Measurements from ENCODE around the gene TXK. TPM values are rescaled to one million over a fixed set of nuclear protein-coding genes. Genes with fewer than 3 reads are reported as not detected.

Gene TXK
- total RNA-seq, 1 experiment from 2014 or later = 1.7 TPM

DNA sequence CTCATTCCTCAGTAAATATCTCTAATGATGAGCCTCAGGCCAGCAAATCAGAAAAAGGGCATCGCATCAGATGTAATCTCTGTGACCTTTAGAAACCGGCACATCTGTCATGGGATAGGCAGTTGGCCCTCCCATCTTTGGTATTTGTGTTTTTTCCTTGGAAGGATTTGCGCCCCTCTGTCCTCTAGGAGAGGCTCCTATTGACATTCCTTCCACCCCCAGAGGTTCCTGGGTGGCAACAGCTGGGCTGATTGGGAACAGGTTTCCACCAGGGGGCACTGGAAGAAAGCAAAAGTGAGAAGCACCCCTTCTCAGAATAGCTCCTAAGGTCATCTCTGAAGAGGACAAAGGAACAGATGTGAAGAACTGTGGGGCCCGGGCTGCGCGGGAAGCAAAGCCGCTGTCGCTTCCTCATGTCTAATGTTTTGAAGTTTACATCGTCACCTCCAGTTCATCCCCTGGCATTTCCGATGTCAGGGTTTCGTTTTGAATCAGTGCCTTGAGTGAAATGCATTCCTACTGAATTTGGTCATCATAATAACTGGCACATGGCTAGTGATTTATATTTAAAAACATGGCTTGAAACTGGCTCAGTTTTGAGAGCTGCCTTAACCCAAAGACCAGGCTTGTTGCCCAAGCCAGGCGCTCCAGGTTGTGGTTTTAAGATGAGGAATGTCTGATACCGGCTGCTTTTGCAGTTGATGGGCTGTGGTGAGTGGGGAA lies 6.2 kb downstream of the TXK start:
- H3K4me3 ChIP-seq (replicated peaks in 1 of 2; ENCODE audit: low read depth in 1 of 2, low read length in 2 of 2) = peak overlapping the region in 1 of 2 experiments; percentile 32; a peak in 3 of 4 replicates
- peaks cover 32 to 38% of the 10 kb centered on the region in 2 experiments for H3K4me1 ChIP-seq (ENCODE audit: control insufficient read depth in 1 of 2, insufficient read depth in 2 of 2, low read length in 2 of 2)
- peak overlapping the region; percentile 19 for H3K9ac ChIP-seq (ENCODE audit: low read length)
- no peaks in the 10 kb centered on the region for H3K9me3 ChIP-seq (ENCODE audit: control insufficient read depth in 1 of 2, insufficient read depth in 1 of 2, low read depth in 1 of 2, low read length in 2 of 2)
- TF ChIP-seq EZH2 (IDR thresholded peaks at IDR 0.05) (no peak), TCF7L2 (IDR thresholded peaks at IDR 0.05; ENCODE audit: borderline replicate concordance, extremely low read depth, insufficient read depth, insufficient read length) (peak; percentile 64), POLR2AphosphoS5 (IDR thresholded peaks at IDR 0.05; ENCODE audit: low read depth, low read length) (peak; percentile 31; the same call in 1 of the 2 replicates), JUND (IDR thresholded peaks at IDR 0.05) (peak; percentile 65; the same call in 1 of the 2 replicates), FOSL1 (IDR thresholded peaks at IDR 0.05; ENCODE audit: low read depth) (peak; percentile 55; the same call in 1 of the 2 replicates), CBX3 (IDR thresholded peaks at IDR 0.05; ENCODE audit: low read depth) (0 out of 2 replicates have a peak, but pooled peaks have one; percentile 23), RAD21 (IDR thresholded peaks at IDR 0.05; ENCODE audit: low read depth) (peak; percentile 85), EGR1 (IDR thresholded peaks at IDR 0.05; ENCODE audit: low read depth) (no peak), SP1 (IDR thresholded peaks at IDR 0.05; ENCODE audit: low read depth) (peak; percentile 67), SRF (IDR thresholded peaks at IDR 0.05; ENCODE audit: low read depth) (no peak), YY1 (IDR thresholded peaks at IDR 0.05; ENCODE audit: extremely low read depth, insufficient replicate concordance, low read depth, low read length) (peak; percentile 10), SIN3A (IDR thresholded peaks at IDR 0.05; ENCODE audit: low read depth) (0 out of 2 replicates have a peak, but pooled peaks have one; percentile 81)
- TF ChIP-seq, protein P1, sequence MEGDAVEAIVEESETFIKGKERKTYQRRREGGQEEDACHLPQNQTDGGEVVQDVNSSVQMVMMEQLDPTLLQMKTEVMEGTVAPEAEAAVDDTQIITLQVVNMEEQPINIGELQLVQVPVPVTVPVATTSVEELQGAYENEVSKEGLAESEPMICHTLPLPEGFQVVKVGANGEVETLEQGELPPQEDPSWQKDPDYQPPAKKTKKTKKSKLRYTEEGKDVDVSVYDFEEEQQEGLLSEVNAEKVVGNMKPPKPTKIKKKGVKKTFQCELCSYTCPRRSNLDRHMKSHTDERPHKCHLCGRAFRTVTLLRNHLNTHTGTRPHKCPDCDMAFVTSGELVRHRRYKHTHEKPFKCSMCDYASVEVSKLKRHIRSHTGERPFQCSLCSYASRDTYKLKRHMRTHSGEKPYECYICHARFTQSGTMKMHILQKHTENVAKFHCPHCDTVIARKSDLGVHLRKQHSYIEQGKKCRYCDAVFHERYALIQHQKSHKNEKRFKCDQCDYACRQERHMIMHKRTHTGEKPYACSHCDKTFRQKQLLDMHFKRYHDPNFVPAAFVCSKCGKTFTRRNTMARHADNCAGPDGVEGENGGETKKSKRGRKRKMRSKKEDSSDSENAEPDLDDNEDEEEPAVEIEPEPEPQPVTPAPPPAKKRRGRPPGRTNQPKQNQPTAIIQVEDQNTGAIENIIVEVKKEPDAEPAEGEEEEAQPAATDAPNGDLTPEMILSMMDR (IDR thresholded peaks at IDR 0.05 in 2 of 3, conservative IDR thresholded peaks at IDR 0.05 in 1 of 3; ENCODE audit: borderline replicate concordance in 1 of 3, insufficient read depth in 1 of 3, low read depth in 2 of 3, low read length in 2 of 3) = peak; percentile 72 to 84 (median 80)
- TF ChIP-seq, protein P2, sequence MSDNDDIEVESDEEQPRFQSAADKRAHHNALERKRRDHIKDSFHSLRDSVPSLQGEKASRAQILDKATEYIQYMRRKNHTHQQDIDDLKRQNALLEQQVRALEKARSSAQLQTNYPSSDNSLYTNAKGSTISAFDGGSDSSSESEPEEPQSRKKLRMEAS (IDR thresholded peaks at IDR 0.05) = peak; percentile 87
- TF ChIP-seq, protein P3, sequence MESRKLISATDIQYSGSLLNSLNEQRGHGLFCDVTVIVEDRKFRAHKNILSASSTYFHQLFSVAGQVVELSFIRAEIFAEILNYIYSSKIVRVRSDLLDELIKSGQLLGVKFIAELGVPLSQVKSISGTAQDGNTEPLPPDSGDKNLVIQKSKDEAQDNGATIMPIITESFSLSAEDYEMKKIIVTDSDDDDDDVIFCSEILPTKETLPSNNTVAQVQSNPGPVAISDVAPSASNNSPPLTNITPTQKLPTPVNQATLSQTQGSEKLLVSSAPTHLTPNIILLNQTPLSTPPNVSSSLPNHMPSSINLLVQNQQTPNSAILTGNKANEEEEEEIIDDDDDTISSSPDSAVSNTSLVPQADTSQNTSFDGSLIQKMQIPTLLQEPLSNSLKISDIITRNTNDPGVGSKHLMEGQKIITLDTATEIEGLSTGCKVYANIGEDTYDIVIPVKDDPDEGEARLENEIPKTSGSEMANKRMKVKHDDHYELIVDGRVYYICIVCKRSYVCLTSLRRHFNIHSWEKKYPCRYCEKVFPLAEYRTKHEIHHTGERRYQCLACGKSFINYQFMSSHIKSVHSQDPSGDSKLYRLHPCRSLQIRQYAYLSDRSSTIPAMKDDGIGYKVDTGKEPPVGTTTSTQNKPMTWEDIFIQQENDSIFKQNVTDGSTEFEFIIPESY (IDR thresholded peaks at IDR 0.05; ENCODE audit: extremely low read depth, insufficient replicate concordance, low read length) = no peak
- H3K4me2 ChIP-seq (ENCODE audit: low read length) = peak overlapping the region; percentile 71
- H3K27me3 ChIP-seq (ENCODE audit: insufficient read depth, low read length) = no peaks in the 10 kb centered on the region
- ChIA-PET CTCF (interaction anchor here (1.0 to 2.6 kb wide), 11 partner anchors 11 to 833 kb away, joined by 3 to 21 read pairs (median 4); no protein-coding TSS in a partner anchor), RAD21 (ENCODE audit: low non-redundant PET in 1 of 2, low total read pairs in 2 of 2, uncharacterized antibody in 2 of 2, unreplicated experiment in 2 of 2) (interaction anchor here (1.5 kb wide), 2 partner anchors 163 to 419 kb away, joined by 4 to 6 read pairs; no protein-coding TSS in a partner anchor), POLR2A (interaction anchor here (1.3 kb wide), 1 partner anchor 147 kb away, joined by 3 read pairs; no protein-coding TSS in a partner anchor)
- ATAC-seq (peak; percentile 88), DNase-seq (ENCODE audit: low read depth, low spot score) (peak; percentile 72)
- BruUV-seq (replicated peaks) = no TSS peak
- H3K9me2 ChIP-seq (ENCODE audit: insufficient read depth) = no peaks in the 10 kb centered on the region
- peak overlapping the region; percentile 38; the same call in 1 of the 2 replicates for H3K27ac ChIP-seq (ENCODE audit: low read depth, low read length)
- intact Hi-C loops (cut with micrococcal nuclease) = loop anchor here (1.0 to 5.0 kb wide), 4 partner anchors 147 to 834 kb away; no protein-coding TSS in a partner anchor
- no peaks in the 10 kb centered on the region for H4K20me1 ChIP-seq (ENCODE audit: insufficient read depth)
- H3K36me3 ChIP-seq (ENCODE audit: control insufficient read depth in 1 of 2, insufficient read depth in 2 of 2, low read length in 2 of 2) = no peaks in the 10 kb centered on the region
- no peak overlapping the region for H2AFZ ChIP-seq (ENCODE audit: low read depth, low read length, poor library complexity, severe bottlenecking)
- H3K79me2 ChIP-seq (ENCODE audit: insufficient read depth, low read length) = no peaks in the 10 kb centered on the region

Data from HCT116 (cell line).